Measurements from ENCODE around the gene KREMEN2.
"Not testable (repeated sequence)": the region's sequence is repeated elsewhere in the genome, so short reads cannot be mapped to it uniquely, and the experiment has no call there.

KREMEN2 gene
- total RNA-seq, result 0 to 0.08 (median 0) reads per million in 4 donors

GRCh38 chr16:2963723-2964474 lies at the start of gene KREMEN2:
KREMEN2 (plus strand) TSS chr16:2964275; CDS start chr16:2964521, 246 bp downstream.
- DNase-seq, result no peak

DNA sequence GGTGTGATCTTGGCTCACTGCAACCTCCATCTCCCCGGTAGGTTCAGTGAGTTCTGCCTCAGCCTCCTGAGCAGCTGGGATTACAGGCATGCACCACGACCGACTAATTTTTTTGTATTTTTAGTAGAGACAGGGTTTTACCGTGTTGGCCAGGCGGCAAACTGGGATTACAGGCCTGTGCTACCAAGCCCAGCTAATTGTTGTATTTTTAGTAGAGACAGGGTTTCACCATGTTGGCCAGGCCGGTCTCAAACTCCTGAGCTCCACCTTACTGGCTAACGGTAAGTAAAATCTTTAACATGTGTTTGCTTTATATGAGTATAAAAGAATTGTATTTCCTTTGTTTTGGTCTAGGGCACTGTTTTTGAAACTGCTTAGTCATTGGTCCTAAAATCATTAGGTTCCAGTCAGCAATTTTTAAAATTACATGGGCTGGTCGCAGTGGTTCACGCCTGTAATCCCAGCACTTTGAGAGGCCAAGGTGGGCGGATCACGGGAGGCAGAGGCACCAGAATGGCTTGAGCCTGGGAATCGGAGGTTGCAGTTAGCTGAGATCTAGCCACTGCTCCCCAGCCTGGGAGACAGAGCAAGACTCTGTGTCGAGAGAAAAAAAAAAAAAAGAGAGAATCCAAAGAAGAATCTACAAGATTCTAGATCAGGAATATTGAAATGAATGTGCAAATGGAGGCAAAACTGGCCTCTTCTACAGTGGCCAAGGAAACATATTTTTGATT lies 48.7 kb upstream of the KREMEN2 start:
- DNase-seq, result no peak

DNA sequence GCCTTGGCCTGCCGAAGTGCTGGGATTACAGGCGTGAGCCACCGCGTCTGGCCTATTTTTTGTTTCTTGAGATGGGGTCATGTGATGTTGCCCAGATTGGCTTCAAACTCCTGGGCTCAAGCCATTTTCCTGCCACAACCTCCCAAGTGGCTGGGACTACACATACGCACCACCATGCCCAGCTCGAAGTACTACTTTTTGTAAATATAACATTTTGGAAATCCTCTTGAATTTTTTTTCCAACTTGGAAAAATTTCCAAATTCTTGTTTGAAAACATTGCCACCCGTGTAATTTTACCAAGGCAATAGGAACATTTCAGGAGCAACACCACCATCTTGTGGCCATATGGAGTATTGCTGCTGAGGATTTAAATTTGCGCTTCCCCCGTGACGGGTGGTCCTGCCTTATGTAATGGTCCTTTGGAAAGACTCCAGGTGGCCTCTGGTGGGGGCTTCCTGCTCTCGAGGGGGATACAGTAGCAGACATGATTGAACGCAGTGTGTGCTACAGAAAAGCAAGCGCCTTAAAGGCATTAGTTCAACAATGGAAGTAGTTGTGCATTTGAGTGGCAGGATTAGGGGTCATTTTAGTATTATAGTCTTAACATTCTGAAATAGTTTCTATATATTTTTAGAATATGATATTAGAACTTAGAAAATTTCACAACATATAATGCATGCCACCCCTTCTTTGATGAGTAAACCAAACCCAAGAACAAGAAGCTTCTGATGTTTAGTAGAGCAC lies 44.4 kb upstream of the KREMEN2 start:
- peak in 4 of 5 donors; percentile 30 to 57 (median 46) for DNase-seq

GRCh38 chr16:2923481-2923880 lies 40.6 kb upstream of the KREMEN2 start:
- no peak for DNase-seq

DNA sequence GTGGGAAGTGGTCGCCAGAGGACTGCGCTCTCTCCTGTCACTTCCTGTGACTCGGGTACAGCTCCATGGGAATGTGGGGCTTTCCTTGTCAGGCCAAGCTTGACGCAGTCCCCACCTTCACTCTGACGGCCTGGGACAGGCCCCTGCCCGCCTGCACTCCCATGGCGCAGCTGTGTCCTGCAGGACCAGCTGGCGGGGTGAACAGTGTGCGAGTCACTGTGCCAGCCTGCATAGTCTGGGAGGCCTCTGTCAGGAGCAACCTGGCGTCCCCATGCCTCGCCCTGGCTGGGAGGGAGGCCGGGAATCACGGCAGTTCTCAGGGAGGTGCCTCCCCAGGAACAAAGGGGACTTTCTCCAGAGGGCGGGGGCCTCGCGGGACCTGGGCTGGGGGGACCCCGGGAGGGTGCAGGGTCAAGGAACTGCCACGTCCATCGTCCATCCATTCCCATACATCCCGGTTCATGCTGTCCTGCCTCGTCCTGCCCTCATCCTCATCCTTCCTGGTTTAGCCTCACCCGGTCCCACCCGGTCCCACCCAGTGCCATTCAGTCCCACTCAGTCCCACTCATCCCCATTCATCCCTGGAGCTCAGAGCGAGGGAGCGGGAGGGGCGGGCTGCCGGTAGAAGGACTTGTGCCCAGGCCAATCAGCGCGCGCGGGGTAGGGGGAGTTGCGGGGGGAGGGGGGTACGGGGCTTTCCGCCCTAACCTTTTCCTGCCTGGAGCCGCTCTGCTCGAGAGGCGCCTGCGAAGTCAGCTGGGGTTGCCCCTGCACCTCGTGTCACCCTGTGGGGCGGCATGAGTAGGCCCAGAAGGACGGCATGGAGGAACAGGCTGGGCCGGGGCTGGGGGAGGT lies 38.9 kb upstream of the KREMEN2 start:
- no peak for DNase-seq

DNA sequence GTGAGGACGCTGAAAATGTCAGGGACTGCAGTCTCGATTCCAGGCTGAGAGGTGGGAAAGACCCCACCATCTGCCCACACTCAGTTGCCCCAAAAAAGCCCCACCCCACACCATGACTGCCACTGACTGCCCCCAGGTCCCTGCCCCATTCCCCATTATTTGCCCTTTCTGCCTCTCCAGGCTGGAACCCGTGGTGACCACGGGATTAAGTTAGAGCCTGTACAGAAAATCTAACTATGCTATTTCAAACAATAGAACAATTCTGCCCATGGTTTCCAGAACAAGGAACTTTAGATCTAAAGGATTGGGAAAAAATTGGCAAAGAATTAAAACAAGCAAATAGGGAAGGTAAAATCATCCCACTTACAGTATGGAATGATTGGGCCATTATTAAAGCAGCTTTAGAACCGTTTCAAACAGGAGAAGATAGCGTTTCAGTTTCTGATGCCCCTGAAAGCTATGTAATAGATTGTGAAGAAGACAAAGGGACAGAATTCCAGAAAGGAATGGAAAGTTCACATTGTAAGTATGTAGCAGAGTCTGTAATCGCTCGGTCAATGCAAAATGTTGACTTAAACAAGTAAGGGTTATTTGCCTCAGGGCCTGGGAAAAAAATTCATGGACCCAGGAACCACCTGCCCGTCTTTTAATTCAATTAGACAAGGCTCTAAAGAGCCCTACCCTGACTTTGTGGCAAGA lies 38.0 kb upstream of the KREMEN2 start:
- DNase-seq, result no peak

DNA sequence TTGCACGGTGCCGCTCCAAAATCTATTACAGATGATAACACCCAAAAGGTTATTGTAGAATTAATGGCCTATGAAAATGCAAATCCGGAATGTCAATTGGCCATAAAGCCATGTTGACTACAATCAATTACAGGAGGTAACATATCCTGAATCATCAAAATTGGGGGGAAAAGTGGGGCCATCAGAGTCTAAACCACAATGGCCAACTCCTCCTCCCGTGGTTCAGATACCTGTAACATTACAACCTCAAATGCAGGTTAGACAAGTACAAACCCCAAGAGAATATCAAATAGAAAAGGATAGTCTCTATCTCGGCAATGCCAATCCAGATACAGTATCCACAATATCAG lies 37.5 kb upstream of the KREMEN2 start:
- DNase-seq, result no peak

DNA sequence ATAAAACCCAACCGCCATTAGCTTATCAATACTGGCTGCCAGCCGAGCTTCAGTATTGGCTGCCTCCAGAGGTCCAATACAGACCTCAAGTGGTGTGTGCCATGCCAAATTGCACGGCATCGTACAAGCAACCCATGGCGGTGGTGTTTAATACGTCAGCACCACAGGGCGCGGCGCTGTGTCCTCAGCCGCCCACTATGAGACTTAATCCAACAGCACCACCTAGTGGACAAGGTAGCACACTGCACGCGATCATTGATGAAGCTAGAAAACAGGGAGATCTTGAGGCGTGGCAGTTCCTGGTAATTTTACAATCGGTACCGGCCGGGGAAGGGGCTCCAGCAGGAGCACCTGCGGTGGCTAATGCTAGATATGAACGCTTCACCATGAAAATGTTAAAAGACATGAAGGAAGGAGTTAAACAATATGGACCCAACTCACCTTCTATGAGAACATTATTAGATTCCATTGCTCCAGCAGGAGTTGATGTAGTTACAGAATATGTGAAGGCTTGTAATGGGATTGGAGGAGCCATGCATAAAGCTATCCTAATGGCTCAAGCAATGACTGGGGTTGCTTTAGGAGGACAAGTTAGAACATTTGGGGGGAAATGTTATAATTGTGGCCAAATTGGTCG lies 36.9 kb upstream of the KREMEN2 start:
- DNase-seq, result peak; percentile 69 to 88 (median 83)

GRCh38 chr16:2928151-2928550 lies 35.9 kb upstream of the KREMEN2 start:
- DNase-seq, result not testable (repeated sequence)

DNA sequence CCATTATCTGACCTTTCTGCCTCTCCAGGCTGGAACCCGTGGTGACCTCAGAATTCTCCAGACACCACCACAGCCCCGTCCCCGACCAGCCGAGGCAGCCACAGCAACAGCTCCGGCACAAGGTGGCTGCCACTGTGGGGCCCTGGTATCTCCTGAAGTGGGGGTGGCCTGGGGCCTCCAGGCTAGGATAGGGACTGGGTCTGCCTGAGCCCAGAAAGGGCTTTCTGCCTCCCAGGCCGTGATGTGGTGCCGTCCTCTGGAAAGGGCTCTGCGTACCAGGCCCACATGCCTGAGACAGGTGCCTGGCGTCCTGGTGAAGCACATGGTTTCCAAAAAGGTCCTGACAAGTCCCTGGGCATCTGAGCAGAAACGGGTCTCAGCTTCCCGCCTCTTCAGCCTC lies 35.3 kb upstream of the KREMEN2 start:
- DNase-seq, result no peak

DNA sequence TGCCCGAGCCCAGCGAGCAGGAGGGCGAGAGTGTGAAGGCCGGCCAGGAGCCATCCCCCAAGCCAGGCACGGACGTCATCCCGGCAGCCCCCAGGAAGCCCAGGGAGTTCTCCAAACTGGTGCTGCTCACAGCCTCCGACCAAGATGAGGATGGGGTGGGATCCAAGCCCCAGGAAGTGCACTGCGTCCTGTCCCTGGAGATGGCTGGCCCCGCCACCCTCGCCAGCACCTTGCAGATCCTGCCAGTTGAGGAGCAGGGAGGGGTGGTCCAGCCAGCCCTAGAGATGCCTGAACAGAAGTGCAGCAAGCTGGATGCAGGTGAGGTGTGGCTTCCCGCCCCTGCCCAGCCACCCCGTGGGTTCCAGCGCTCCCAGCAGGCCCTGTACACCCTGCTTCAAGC lies 34.4 kb upstream of the KREMEN2 start:
- DNase-seq, result no peak

DNA sequence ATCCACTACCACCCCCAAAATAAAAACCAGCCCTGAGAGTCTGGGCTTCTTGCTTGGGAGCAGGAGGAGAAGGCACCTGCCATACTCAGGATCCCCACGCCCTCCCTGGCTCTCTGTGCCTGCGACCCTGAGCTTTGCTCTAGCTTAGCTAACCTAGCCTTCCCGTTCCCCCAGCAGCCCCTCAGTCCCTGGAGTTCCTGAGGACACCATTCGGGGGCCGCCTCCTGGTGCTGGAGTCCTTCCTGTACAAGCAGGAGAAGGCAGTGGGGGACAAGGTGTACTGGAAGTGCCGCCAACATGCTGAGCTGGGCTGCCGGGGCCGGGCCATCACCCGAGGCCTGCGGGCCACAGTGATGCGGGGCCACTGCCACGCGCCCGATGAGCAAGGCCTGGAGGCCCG lies 33.8 kb upstream of the KREMEN2 start:
- DNase-seq, result no peak

- not testable (repeated sequence) for DNase-seq
Measured at GRCh38 chr16:2931231-2931914, 32.7 kb upstream of the KREMEN2 start.

- no peak for DNase-seq
Measured at GRCh38 chr16:2933136-2933535, 30.9 kb upstream of the KREMEN2 start.

- no peak for DNase-seq
Measured at GRCh38 chr16:2933701-2934100, 30.4 kb upstream of the KREMEN2 start.

GRCh38 chr16:2934450-2934849 lies 29.6 kb upstream of the KREMEN2 start:
- no peak for DNase-seq

DNA sequence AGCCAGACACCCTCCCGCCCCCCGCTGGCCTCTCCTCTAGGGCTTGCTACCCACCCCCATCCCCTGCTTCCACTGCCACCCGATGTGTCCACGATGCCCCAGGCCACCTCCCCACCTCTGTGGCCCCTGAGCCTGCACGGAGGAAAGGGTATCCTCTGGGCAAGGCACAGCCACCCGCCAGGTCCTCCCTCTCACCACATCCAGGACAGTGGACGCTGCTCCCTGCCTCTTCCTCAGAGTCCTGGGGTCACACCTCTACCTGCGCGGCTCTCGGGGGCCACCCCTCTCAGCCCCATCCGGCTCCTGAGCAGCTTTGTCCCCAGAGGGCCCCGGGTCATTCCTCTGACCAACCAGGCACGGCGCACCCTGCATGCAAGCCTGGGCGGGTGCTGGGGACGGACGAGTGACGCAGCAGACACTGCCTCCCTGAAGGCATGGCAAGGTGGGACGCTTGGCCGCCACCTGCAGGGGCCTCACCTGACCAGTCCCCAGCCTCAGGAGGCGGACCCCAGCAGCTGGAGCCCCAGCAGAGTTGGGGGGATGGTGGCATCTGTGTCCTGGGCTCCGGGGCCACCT lies 27.6 kb upstream of the KREMEN2 start:
- DNase-seq, result no peak

GRCh38 chr16:2937170-2937569 lies 26.9 kb upstream of the KREMEN2 start:
- DNase-seq, result no peak

- no peak for DNase-seq
Measured at GRCh38 chr16:2938206-2938605, 25.9 kb upstream of the KREMEN2 start.

- no peak for DNase-seq
Measured at GRCh38 chr16:2939968-2940367, 24.1 kb upstream of the KREMEN2 start.
